HG02938 (cell line): Measurements from ENCODE around the gene CNGA4.

Experiments used
- ATAC-seq: cut with Tn5 transposase; IDR thresholded peaks from one replicate; pipeline ENCODE4 v1.9.1; 2021; ENCODE audit warnings: mild to moderate bottlenecking, moderate library complexity; ENCODE audit not compliant: unreplicated experiment

Gene CNGA4

DNA sequence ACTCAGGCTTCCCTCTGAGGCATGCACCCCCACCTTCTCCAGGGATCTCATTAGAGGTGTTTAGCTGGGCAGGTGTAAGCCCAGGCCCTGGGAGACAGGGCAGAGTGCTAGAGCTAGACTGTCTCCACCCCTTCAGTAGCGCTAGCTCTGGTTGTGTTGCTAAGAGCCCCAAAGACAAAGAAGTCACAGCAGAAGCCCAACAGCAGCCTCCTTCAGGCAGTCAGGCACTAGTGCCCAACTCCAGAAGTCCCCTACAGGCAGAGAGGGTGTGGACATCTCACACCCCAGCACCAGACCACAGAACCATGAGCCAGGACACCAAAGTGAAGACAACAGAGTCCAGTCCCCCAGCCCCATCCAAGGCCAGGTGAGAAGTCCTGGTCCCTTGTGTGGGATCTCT is at the start of gene CNGA4:
CNGA4 (plus strand) TSS at position 188 of the 400 bp plus-strand sequence; CDS start at position 306, 118 bp downstream.
- ATAC-seq: no peak

DNA sequence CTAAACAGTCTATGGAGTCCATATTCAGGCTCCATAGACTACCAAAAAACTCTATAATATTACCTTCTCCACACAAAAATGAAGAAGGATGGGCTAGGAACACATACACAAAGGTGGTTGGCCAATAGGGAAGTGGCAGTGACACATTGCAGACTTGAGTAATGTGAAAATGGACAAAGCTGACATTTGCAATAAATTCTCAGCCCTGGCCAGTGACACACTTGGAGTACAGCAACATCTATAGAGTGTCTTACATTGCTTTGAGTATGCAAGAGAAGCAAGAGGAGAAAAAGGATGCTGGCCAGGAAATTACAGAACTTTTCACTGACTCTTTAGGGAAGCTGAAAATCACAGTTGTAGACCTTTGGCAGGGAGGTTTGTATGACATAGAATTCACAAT is 47.1 kb upstream of the CNGA4 start:
- ATAC-seq: no peak

DNA sequence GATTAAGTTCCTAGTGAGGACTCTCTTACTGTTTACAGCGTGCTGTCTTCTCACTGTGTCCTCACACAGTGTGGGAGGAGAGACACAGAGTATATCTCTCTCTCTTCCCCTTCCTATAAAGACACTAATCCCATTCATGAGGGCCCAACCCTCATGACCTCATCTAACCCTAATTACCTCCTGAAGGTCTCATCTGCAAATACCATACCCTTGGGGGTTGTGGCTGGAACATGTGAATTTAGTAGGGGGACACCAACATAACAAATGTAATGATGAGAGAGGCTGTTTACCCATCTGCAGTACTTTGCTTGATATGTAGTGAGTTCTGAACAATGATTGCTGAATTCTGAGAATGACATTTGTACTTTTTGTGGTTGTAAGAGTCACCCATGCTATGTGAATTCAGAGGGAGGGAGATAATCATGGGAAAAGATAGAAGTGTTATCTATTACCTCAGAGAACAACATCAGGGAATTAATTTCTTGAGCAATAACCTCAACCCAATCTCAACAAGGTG is 44.8 kb upstream of the CNGA4 start:
- ATAC-seq: no peak

DNA sequence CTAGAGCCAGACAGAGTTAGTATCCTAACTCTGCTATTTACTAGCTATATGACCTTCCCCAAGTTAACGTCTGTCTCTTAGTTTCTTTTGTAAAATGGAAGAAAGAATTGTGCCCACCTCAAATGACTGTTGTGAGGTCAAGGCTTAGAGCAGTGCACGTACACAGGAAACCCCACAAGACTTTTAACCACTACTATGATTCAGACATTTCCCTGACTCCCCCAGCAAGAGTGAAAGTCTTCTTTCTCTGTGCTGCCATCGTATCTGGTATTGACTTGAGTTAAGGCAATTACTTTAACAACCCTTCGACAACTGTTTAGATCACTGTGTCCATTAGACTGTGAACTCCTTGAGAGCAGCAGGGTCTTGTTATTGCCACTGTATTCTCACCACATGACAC is 42.5 kb upstream of the CNGA4 start:
- ATAC-seq: peak; percentile 60

- ATAC-seq: no peak
These were observed 41.3 kb upstream of the CNGA4 start for GRCh38 chr11:6197466-6198200.

DNA sequence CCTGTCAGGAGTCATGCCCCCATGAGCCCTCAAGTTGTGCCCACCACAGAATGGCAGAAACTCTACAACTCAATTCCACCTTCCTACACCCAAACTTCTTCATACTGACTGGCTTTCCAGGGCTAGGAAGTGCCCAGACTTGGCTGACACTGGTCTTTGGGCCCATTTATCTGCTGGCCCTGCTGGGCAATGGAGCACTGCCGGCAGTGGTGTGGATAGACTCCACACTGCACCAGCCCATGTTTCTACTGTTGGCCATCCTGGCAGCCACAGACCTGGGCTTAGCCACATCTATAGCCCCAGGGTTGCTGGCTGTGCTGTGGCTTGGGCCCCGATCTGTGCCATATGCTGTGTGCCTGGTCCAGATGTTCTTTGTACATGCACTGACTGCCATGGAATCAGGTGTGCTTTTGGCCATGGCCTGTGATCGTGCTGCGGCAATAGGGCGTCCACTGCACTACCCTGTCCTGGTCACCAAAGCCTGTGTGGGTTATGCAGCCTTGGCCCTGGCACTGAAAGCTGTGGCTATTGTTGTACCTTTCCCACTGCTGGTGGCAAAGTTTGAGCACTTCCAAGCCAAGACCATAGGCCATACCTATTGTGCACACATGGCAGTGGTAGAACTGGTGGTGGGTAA is 39.6 kb upstream of the CNGA4 start, which contains the start of gene OR52W1:
OR52W1 (plus strand) TSS at position 51 of the 637 bp plus-strand sequence; CDS start at position 51, 0 bp downstream.
- ATAC-seq: no peak

GRCh38 chr11:6200975-6201374 is 37.9 kb upstream of the CNGA4 start:
- no peak for ATAC-seq

- ATAC-seq: no peak
These were observed 37.4 kb upstream of the CNGA4 start for GRCh38 chr11:6201481-6201880.

DNA sequence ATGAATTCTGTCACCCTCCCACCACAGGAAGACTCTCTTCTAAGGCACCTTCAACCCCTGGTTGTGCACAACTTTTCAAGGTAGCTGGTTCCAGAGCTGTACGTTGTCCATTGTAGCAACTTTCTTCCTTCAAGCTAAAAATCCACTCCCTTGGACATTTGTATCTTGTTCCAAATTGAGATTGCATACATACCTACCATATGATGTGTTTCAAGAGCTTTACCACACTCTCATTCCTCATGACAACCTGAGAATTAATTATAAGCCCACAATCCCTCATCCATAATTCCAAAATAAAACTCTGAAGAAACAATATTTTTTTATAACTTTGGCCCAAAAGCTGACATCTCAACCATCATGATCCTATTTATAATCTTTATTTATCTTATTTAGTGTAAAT is 36.8 kb upstream of the CNGA4 start:
- no peak for ATAC-seq

- ATAC-seq: peak; percentile 71
These were observed 35.6 kb upstream of the CNGA4 start for GRCh38 chr11:6203327-6203726.

DNA sequence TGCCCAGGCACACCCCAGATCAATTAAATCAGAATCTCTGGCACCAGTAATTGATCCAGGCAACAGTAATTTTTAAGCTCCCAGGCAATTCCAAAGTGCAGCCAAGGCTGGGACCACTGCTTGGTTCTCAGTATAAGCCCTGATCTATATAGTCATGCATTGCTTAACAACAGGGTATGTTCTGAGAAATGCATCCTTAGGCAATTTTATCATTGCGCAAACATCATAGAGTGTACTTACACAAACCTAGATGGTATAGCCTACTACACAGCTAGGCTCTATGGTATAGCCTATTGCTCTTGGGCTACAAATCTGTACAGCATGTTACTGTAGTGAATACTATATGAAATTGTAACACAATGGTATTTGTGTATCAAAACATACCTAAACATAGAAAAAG is 34.2 kb upstream of the CNGA4 start:
- ATAC-seq: no peak

DNA sequence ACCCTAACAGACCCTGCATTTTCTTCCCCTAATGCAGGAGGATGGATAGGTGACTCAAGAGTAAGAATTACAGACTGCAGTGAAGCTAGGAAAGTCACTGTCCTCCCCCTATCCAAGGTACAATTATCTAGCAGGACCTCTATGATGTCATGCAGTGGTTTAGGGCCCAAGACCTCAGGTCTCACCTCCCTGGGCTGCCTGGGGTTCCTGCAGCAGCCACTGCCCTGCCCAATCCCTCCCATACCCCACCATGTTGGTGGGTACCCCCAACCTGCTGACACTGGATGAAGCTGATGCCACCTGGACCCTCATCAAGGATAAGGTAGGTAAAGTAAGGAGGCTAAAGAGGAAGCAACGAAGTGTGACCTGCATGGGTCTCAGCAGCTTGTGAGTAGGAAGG is 33.5 kb upstream of the CNGA4 start, which contains the start of gene C11orf42:
C11orf42 (plus strand) TSS at position 192 of the 400 bp plus-strand sequence; CDS start at position 251, 59 bp downstream.
- no peak for ATAC-seq

DNA sequence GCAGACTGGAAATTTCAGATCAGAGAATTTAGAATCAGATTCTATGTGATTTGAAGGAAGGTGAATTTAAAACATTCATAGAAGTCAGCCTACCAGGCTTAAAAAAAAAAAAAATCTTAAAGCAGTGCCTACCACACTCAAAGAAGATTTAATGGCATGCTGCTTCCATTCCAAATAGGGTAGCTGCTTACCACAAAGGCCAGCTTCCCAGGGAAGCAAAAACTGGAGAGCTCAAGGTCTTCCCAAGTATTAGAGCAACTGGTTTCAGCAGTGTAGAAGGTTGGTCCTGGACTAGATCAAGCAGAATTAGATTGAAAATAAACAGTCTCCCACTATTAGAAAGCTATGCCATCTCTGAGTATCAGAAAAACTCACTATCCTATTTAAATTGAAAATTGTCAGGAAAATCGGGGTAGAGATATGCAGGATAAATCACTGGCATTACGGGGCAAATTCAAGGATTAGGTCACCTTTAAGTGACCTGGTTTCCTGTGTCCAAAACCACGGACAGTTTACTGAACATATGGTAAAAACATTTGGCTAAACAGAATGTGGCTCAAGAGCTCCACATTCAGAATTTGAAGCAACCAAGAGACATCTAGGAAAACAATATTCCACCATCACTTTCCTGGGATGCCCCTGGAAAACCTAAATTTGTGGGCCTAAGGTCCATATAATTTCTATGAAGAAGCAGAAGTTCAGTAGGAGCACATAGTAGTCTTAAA is 32.3 kb upstream of the CNGA4 start:
- no peak for ATAC-seq

GRCh38 chr11:6209801-6210200 is 29.1 kb upstream of the CNGA4 start:
- no peak for ATAC-seq

GRCh38 chr11:6210274-6210955 is 28.5 kb upstream of the CNGA4 start:
- no peak for ATAC-seq

- no peak for ATAC-seq
These were observed 24.4 kb upstream of the CNGA4 start for GRCh38 chr11:6214530-6214929.

DNA sequence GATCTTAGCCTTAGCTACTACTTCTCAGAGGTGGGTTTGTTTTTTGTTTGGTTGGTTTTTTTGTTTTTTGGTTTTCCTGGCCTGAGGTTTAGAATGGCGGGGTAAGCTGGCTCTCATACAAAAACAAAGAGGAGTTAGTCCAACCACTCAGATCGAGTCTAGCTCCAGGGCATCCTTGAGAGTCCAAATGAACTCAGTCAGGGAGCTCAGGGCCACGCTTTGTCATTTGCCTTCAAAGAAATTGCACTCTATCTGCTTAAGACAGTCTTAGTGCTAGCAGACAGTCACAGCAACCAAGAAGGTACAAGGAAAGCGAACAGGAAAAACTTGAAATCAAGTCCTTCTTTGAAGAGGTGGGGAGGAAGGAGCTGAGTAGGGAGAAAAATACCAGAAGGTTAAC is 22.4 kb upstream of the CNGA4 start:
- ATAC-seq: no peak

- no peak for ATAC-seq
These were observed 21.2 kb upstream of the CNGA4 start for GRCh38 chr11:6217722-6218121.

DNA sequence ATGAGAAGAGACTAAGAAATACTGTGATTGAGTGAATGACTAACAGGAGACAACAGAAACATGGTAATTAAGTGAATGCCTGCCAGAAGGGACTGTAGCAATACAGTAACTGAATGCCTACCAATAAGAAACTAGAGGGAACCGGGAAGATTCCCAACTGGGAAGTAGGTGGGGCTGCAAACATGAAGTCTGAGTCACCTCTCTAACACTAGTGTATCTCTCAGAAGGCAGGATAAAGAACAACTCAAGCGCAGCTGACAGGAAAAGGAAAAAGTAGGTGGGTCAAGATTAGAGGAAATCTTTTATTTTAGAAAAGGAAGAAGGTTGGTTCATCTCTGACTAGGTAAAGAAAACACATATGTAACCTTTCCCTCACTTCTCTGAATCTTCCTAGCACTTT is 19.5 kb upstream of the CNGA4 start:
- no peak for ATAC-seq

DNA sequence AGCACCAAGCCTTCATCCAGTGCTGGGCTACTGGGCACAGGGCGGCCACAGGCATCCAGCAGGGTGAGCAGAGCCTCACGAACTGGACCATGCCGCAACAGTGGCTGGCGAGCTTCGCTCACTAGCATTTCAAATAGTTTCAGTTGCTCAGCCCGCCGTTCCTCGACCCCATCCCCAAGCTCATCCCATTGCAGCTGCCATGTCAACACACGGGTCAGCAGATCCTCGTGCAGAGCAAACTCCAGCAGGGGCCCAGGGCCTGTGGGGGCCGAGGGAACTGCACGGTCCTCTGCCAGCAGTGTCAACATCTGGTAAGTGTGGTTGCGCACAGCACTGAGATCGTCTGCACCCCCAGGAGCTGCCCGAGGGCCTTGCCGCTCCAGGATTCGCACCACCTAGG is 15.0 kb upstream of the CNGA4 start:
- ATAC-seq: no peak

DNA sequence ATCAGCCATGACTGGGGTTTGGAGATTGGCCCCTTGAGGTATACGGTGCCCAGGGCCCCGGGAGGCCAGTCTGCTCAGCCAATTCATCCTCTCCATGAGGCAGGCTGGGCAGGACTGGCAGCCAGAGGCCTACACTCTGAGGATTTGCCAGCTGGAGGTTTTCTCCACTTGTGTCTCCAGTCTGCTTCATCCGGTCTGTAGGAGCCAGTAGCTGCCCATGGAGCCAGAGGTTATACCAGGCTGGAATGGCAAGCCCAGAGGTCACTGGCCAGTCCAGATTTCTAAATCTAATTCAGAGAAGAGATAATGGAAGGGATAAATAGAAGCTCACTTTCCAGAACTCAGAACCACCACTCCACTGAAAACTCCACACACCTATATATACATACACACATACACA is 14.5 kb upstream of the CNGA4 start:
- ATAC-seq: no peak
